ENCODE results near the gene ZNF462. TPM values are rescaled to one million over a fixed set of nuclear protein-coding genes. Genes with fewer than 3 reads are reported as not detected.

The ZNF462 gene
- total and polyA plus RNA-seq, 4 donors = 1.3 to 24.0 (median 9.2) TPM

DNA sequence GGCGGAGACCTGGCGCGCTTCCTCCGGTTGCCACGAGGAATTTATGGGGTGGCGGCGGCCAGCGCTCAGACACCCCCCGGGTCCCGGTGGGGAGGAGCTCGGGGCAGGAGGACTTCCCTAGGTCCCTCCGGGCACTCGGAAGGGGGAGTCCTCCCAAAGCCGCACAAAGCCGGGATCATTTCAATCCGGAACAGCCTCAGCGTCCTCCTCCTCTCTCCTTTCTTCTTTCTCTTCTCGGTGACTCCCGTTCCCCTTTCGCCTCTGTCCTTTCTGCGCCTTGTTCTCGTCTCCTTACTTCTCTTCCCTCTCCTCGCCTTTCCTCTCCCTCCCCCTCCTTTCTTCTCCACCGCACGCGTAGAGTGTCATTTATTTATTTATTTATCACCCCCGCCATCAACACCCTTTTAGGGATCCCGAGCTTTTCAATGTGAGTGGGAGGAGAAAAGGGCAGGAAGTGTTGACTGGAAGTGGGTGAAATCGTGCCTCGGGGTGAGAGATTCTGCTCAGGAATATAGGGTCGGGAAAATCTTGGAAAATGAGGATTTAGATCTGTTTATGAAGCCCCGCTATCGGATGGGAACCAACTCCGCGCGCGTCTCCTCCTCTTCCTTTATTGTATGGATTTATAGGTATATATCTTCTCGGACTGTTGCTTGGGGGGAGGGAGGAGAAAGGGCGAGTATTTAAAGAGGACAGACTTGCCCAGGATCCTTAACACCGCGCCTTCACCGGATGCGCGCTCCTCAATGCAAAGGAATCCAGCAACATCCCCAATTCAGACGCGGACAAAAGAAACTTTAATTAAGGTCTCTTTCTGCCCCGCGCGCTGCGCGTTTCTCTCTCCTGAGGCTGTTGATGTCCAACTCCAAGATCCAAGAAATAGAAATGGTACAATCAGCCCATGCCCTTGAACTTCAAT lies 2.0 kb upstream of the ZNF462 start:
- no peaks in the 10 kb centered on the region for H3K9me3 ChIP-seq (ENCODE audit: control insufficient read depth, low read length)
- H3K4me3 ChIP-seq (ENCODE audit: low read length in 2 of 2) = peak overlapping the region; percentile 50 to 69
- intact Hi-C loops (cut with DNase I) = loop anchor here in 1 of 2 donors (10.0 kb wide), 1 partner anchor 166 kb away; no protein-coding TSS in a partner anchor
- H3K36me3 ChIP-seq (ENCODE audit: control insufficient read depth in 1 of 2, insufficient read depth in 2 of 2, low read length in 1 of 2) = no peaks in the 10 kb centered on the region
- no peaks in the 10 kb centered on the region for H3K4me1 ChIP-seq (ENCODE audit: control insufficient read depth in 1 of 2, insufficient read depth in 2 of 2, low read length in 2 of 2)
- WGBS, 2 donors = 1% methylated on average over 51 of the region's 51 CpGs
- DNase-seq (peak; percentile 48 to 80), ATAC-seq (ENCODE audit: low FRiP score) (no peak)
- no peak overlapping the region for H3K27ac ChIP-seq (ENCODE audit: low read depth in 1 of 2, low read length in 2 of 2)
- H3K27me3 ChIP-seq (ENCODE audit: control insufficient read depth in 1 of 2, insufficient read depth in 2 of 2, low read length in 1 of 2) = no peaks in the 10 kb centered on the region

DNA sequence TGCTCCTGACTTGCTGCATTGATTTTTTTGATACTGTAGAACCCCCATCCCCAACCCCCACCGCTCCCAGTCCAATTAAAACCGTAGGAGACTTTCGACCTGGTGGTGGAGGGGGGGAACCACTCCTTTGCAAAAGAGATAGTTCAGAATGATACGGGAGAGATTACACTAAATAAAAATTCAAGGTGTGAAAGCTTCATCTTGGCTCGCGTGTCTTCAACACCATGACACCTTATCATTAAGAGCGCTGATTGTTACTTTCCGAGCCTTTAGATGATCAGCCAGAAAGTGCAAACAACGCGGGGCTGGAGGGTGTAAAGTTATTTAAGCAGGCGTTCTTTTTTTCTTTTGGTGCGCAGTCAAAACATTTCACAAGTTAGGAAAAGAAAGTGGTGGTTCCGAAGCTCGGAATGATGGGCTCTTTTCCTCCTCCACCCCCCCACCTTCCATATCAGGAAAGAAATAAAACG lies 1.3 kb upstream of the ZNF462 start:
- no peaks in the 10 kb centered on the region for H3K27me3 ChIP-seq (ENCODE audit: control insufficient read depth in 1 of 2, insufficient read depth in 2 of 2, low read length in 1 of 2)
- peak overlapping the region; percentile 50 to 69 for H3K4me3 ChIP-seq (ENCODE audit: low read length in 2 of 2)
- H3K27ac ChIP-seq (ENCODE audit: low read depth in 1 of 2, low read length in 2 of 2) = no peak overlapping the region
- no peak for DNase-seq
- H3K4me1 ChIP-seq (ENCODE audit: control insufficient read depth in 1 of 2, insufficient read depth in 2 of 2, low read length in 2 of 2) = no peaks in the 10 kb centered on the region
- no peak for ATAC-seq (ENCODE audit: low FRiP score)
- no peaks in the 10 kb centered on the region for H3K9me3 ChIP-seq (ENCODE audit: control insufficient read depth, low read length)
- no peaks in the 10 kb centered on the region for H3K36me3 ChIP-seq (ENCODE audit: control insufficient read depth in 1 of 2, insufficient read depth in 2 of 2, low read length in 1 of 2)
- intact Hi-C loops (cut with DNase I) = loop anchor here in 1 of 2 donors (10.0 kb wide), 1 partner anchor 167 kb away; no protein-coding TSS in a partner anchor
- 0 to 1% methylated on average over 15 of the region's 15 CpGs for WGBS, 2 donors

- H3K27me3 ChIP-seq (ENCODE audit: control insufficient read depth in 1 of 2, insufficient read depth in 2 of 2, low read length in 1 of 2) = no peaks in the 10 kb centered on the region
- no peak overlapping the region for H3K27ac ChIP-seq (ENCODE audit: low read depth in 1 of 2, low read length in 2 of 2)
- peak; percentile 47 to 74 for DNase-seq
- peak; percentile 23 for ATAC-seq (ENCODE audit: low FRiP score)
- H3K4me3 ChIP-seq (ENCODE audit: low read length in 2 of 2) = peak overlapping the region; percentile 50 to 69
- intact Hi-C loops (cut with DNase I) = loop anchor here in 1 of 2 donors (10.0 kb wide), 1 partner anchor 167 kb away; no protein-coding TSS in a partner anchor
- no peaks in the 10 kb centered on the region for H3K36me3 ChIP-seq (ENCODE audit: control insufficient read depth in 1 of 2, insufficient read depth in 2 of 2, low read length in 1 of 2)
- 0 to 1% methylated on average over 31 to 32 of the region's 32 CpGs for whole genome bisulfite sequencing, 2 donors
- H3K4me1 ChIP-seq (ENCODE audit: control insufficient read depth in 1 of 2, insufficient read depth in 2 of 2, low read length in 2 of 2) = no peaks in the 10 kb centered on the region
- H3K9me3 ChIP-seq (ENCODE audit: control insufficient read depth, low read length) = no peaks in the 10 kb centered on the region
These were observed 701 bp upstream of the ZNF462 start for GRCh38 chr9:106862110-106862820.

DNA sequence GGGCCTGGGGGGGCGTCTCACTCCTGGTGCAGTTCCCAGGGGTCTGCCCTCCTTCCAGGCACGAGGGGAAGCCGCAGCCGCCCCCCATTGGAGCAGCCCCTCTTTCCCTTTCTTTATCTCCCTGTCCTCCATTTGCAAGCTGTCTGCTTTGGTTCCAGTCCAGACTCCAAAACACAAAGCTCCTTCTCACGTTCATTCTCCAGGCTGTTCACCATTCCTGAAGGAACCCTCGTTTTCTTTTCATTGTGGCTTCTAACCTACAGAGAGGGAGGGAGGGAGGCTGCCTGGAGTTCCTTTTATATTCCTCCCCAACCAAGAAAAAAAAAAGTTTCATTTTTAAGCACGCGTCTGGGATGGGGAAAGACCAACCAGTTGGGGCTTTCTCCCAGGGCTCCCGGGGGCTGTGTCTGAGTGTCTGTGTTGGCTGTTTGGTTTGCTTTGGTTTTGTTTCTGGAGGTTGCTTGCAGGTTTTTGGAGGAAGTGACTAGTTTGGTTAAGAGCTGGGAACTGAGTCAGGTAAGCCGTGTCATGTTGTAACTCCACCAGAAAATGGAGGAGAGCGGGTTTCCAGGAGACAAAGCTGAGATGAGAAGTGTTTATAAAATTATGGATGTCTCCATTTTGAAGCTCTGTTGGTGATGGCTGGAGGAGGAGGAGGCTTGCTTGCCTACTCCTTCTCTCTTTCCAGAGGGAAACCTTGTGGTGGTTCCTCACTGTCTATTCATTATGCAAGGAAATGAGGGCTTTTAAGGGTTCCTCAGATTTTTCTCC lies 1.6 kb downstream of the ZNF462 start:
- Histone ChIP-seq H3K36me3 (ENCODE audit: control insufficient read depth in 1 of 2, insufficient read depth in 2 of 2, low read length in 1 of 2) (no peaks in the 10 kb centered on the region), H3K27me3 (ENCODE audit: control insufficient read depth in 1 of 2, insufficient read depth in 2 of 2, low read length in 1 of 2) (no peaks in the 10 kb centered on the region), H3K4me3 (ENCODE audit: low read length in 2 of 2) (peak overlapping the region; percentile 50 to 69), H3K27ac (ENCODE audit: low read depth in 1 of 2, low read length in 2 of 2) (peak overlapping the region in 1 of 2 donors; percentile 66), H3K9me3 (ENCODE audit: control insufficient read depth, low read length) (no peaks in the 10 kb centered on the region), H3K4me1 (ENCODE audit: control insufficient read depth in 1 of 2, insufficient read depth in 2 of 2, low read length in 2 of 2) (peaks cover 0 to 3% of the 10 kb centered on the region in 2 donors)
- 13 to 15% methylated on average over 11 of the region's 11 CpGs for WGBS, 2 donors
- DNase-seq (peak in 1 of 2 donors; percentile 48), ATAC-seq (ENCODE audit: low FRiP score) (peak; percentile 3)
- intact Hi-C loops (cut with DNase I) = loop anchor here in 1 of 2 donors (10.0 kb wide), 1 partner anchor 170 kb away; no protein-coding TSS in a partner anchor

DNA sequence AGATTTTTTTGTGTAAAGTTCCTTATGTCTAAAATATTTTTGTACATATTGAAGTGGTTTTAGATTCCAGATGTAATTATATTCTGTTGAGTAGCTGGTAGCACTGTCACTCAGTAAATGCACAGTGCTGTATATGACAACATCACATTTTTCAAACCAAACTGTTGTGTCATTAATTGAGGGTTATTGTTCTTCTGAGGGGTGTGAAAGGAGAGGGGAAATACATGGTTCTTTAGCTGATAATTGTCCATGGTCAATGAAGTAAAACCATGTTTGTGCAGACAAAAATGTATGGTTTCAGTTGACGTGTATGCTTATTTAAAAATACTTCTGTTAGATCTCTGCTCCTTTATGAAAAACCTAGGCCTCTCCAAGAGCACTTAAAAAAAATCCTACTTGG lies 3.3 kb downstream of the ZNF462 start:
- DNase-seq = no peak
- no peak overlapping the region for H3K27ac ChIP-seq (ENCODE audit: low read depth in 1 of 2, low read length in 2 of 2)
- H3K9me3 ChIP-seq (ENCODE audit: control insufficient read depth, low read length) = no peaks in the 10 kb centered on the region
- no peak for ATAC-seq (ENCODE audit: low FRiP score)
- WGBS, 2 donors = 88 to 94% methylated on average over 1 of the region's 1 CpG
- H3K36me3 ChIP-seq (ENCODE audit: control insufficient read depth in 1 of 2, insufficient read depth in 2 of 2, low read length in 1 of 2) = no peaks in the 10 kb centered on the region
- intact Hi-C loops (cut with DNase I) = loop anchor here in 1 of 2 donors (10.0 kb wide), 1 partner anchor 171 kb away; no protein-coding TSS in a partner anchor
- H3K4me1 ChIP-seq (ENCODE audit: control insufficient read depth in 1 of 2, insufficient read depth in 2 of 2, low read length in 2 of 2) = peaks cover 0 to 3% of the 10 kb centered on the region in 2 donors
- H3K27me3 ChIP-seq (ENCODE audit: control insufficient read depth in 1 of 2, insufficient read depth in 2 of 2, low read length in 1 of 2) = no peaks in the 10 kb centered on the region
- no peak overlapping the region for H3K4me3 ChIP-seq (ENCODE audit: low read length in 2 of 2)

- DNase-seq = no peak
- Histone ChIP-seq H3K27ac (ENCODE audit: low read depth in 1 of 2, low read length in 2 of 2) (peak overlapping the region in 1 of 2 donors; percentile 24), H3K4me3 (ENCODE audit: low read length in 2 of 2) (no peak overlapping the region), H3K9me3 (ENCODE audit: control insufficient read depth, low read length) (no peaks in the 10 kb centered on the region), H3K36me3 (ENCODE audit: control insufficient read depth in 1 of 2, insufficient read depth in 2 of 2, low read length in 1 of 2) (no peaks in the 10 kb centered on the region), H3K27me3 (ENCODE audit: control insufficient read depth in 1 of 2, insufficient read depth in 2 of 2, low read length in 1 of 2) (no peaks in the 10 kb centered on the region), H3K4me1 (ENCODE audit: control insufficient read depth in 1 of 2, insufficient read depth in 2 of 2, low read length in 2 of 2) (peaks cover 0 to 3% of the 10 kb centered on the region in 2 donors)
- intact Hi-C loops (cut with DNase I) = loop anchor here in 1 of 2 donors (10.0 kb wide), 1 partner anchor 172 kb away; no protein-coding TSS in a partner anchor
- WGBS, 2 donors = 92 to 94% methylated on average over 4 of the region's 4 CpGs
- no peak for ATAC-seq (ENCODE audit: low FRiP score)
These were observed 4.3 kb downstream of the ZNF462 start for GRCh38 chr9:106867286-106867685.

DNA sequence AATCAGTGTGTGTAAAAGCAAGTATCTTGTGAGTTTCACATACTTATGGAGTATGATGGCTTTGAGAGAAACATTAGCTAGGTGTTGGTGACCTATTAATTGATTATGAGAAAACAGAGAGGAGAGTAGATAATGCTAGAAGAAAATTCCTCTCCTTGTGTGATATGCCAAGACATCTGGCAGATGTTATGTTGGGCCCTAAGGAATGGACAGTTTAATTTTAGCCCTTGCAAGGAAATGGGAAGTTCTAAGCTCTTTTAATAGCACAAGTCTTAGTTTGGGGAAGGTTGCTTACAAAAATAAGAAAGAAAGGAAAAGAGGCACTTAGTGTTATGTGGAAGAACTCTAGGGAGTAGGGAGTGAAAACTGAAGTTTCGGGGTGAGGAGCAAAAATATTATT lies 5.1 kb downstream of the ZNF462 start:
- DNase-seq (no peak), ATAC-seq (ENCODE audit: low FRiP score) (no peak)
- Histone ChIP-seq H3K4me1 (ENCODE audit: control insufficient read depth in 1 of 2, insufficient read depth in 2 of 2, low read length in 2 of 2) (peaks cover 0 to 3% of the 10 kb centered on the region in 2 donors), H3K4me3 (ENCODE audit: low read length in 2 of 2) (no peak overlapping the region), H3K36me3 (ENCODE audit: control insufficient read depth in 1 of 2, insufficient read depth in 2 of 2, low read length in 1 of 2) (no peaks in the 10 kb centered on the region), H3K27ac (ENCODE audit: low read depth in 1 of 2, low read length in 2 of 2) (peak overlapping the region in 1 of 2 donors; percentile 24), H3K9me3 (ENCODE audit: control insufficient read depth, low read length) (no peaks in the 10 kb centered on the region), H3K27me3 (ENCODE audit: control insufficient read depth in 1 of 2, insufficient read depth in 2 of 2, low read length in 1 of 2) (no peaks in the 10 kb centered on the region)
- intact Hi-C loops (cut with DNase I) = loop anchor here in 1 of 2 donors (10.0 kb wide), 1 partner anchor 173 kb away; no protein-coding TSS in a partner anchor
- WGBS, 2 donors = 9 to 21% methylated on average over 1 of the region's 1 CpG

DNA sequence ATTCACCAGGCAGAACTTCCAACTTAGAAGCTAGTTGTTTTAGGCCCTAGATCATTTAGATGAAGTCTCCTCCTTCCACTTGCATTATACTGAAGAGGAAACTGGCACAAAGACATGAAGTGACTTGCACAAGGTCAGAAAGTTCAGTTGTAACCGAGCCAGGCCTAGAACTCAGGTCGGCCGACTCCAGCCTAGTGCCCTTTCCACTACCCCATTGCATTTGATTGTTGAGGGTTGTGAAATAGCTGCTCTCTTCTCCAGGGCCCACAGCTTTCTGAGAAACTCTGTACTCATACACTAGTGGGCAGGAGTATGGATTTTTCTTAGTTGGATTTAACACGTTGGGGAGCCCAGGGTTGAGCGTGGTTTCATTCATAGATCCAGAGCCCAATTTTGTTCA lies 5.6 kb downstream of the ZNF462 start:
- ATAC-seq (ENCODE audit: low FRiP score) = peak; percentile 66
- H3K4me1 ChIP-seq (ENCODE audit: control insufficient read depth in 1 of 2, insufficient read depth in 2 of 2, low read length in 2 of 2) = peaks cover 0 to 3% of the 10 kb centered on the region in 2 donors
- H3K36me3 ChIP-seq (ENCODE audit: control insufficient read depth in 1 of 2, insufficient read depth in 2 of 2, low read length in 1 of 2) = no peaks in the 10 kb centered on the region
- 48 to 61% methylated on average over 5 of the region's 5 CpGs for WGBS, 2 donors
- no peaks in the 10 kb centered on the region for H3K9me3 ChIP-seq (ENCODE audit: control insufficient read depth, low read length)
- no peak overlapping the region for H3K4me3 ChIP-seq (ENCODE audit: low read length in 2 of 2)
- H3K27ac ChIP-seq (ENCODE audit: low read depth in 1 of 2, low read length in 2 of 2) = peak overlapping the region in 1 of 2 donors; percentile 91
- no peak for DNase-seq
- intact Hi-C loops (cut with DNase I) = loop anchor here in 1 of 2 donors (10.0 kb wide), 1 partner anchor 174 kb away; no protein-coding TSS in a partner anchor
- no peaks in the 10 kb centered on the region for H3K27me3 ChIP-seq (ENCODE audit: control insufficient read depth in 1 of 2, insufficient read depth in 2 of 2, low read length in 1 of 2)
